Measurements from ENCODE around the gene LCE4A.
"Not testable (repeated sequence)": the region's sequence is repeated elsewhere in the genome, so short reads cannot be mapped to it uniquely, and the experiment has no call there.

The LCE4A gene, protein sequence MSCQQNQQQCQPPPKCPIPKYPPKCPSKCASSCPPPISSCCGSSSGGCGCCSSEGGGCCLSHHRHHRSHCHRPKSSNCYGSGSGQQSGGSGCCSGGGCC

DNA sequence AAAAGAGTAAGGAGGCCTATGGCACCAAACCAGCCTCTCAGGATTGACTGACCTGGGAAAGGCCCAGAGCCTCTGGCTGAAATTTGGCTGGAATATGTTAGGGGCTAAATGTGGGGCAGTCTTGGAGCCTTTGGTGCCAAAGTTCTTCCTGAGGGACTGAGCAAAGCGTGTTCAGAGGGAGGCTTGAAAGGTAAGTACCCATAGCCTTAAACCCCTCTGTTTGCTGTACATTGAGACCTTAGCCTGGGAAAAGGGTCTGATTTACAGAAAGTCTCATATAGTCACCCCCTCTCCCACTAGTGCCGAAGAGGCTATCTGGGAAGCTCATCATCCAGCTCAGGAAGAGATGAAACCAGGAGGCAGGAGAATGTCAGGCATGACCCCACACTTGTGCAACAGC is at the start of gene LCE4A:
Gene LCE4A, plus strand, starts transcription at position 301 of the 400 bp plus-strand sequence. CDS start 916 bp downstream, outside the sequence.
- no peak for DNase-seq

DNA sequence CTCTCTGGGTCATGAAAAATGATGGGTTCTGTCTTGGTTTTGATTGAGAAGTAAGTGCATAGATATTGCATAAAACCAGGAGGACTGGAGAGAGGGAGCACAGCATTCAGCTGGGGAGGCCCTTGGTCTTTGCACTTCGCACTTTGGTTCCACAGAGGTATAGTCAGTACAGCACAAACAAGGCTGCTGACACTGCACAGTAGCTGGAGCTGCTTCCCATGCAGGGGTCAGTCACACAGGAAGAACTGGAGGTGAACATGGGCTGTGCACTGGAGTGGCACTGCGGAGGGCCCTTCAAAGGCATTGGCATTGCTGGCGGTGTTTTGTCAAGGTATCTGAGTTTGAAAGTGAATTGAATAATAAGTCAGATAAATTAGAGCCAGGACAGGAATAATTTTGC is 49.3 kb upstream of the LCE4A start:
- no peak for DNase-seq

DNA sequence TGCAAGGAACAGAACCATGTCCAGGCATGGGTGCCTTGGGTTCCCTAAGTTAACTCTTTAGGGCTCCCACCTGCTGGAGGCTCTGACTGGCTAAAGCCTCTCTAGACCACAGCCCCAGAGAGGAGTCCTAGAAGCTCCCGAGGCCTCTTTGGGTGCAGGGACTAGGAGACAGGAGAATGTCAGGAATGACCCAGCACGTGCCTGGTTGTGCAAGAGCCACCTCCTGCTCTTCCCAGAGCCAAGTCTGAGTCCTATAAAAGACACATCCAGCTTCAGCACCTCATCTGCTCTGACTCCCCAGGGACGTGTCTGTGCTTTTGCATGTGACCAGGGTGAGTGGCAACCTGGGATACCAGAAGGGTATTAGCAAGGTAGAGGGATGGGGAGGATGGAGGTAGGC is 44.9 kb upstream of the LCE4A start, which contains the start of gene LCE2D:
Gene LCE2D, plus strand, starts transcription at position 283 of the 400 bp plus-strand sequence. CDS start 726 bp downstream, outside the sequence.
- DNase-seq: no peak

DNA sequence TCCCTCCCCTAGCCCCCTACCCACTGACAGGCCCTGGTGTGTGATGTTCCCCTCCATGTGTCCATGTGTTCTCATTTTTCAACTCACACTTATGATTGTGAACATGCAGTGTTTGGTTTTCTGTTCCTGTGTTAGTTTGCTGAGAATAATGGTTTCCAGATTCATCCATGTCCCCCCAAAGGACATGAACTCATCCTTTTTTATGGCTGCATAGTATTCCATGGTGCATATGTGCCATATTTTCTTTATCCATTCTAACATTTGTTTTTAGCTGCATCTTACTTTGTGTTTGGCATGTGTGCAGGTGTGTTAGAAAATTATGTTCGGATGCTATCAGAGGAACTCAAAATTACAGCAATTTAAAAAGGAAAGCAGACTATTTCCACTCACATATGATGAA is 41.8 kb upstream of the LCE4A start:
- not testable (repeated sequence) for DNase-seq

DNA sequence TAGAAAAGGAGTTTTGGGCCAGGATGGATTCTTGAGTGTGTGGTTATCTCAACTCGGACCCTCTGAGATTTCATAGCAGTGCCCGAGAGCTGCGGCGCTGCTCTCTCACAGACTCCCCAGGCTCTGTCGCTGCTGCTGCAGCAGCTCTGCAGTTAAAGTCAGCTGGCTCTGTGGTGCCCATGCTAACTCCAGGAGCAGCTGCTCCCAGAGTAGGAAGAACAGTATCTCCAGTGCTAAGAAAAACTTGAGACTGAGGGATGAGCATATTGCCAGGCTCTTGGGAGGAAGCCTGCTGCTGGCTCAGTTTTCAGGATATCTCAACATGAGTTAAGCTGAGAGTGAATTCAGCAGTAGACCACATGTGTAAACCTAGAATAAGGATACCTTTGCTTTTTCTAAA is 40.3 kb upstream of the LCE4A start:
- no peak for DNase-seq

DNA sequence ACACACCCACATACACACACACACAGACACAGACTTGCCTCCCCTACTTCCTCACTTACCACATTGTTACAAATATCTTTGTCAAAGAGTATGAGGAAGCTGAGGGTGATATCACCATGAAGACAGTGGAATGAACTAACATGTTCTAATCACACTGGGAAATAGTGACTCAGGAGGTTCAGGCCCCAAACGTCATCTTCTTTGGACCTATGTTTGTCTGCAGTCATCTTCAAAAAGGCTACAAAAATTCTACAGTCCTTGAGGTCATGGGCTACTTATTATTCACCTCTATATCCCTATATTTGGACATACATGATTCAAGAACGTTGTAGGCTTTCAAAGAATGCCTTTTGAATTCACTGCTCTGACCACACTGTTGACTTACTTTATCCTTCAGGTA is 34.9 kb upstream of the LCE4A start:
- no peak for DNase-seq

DNA sequence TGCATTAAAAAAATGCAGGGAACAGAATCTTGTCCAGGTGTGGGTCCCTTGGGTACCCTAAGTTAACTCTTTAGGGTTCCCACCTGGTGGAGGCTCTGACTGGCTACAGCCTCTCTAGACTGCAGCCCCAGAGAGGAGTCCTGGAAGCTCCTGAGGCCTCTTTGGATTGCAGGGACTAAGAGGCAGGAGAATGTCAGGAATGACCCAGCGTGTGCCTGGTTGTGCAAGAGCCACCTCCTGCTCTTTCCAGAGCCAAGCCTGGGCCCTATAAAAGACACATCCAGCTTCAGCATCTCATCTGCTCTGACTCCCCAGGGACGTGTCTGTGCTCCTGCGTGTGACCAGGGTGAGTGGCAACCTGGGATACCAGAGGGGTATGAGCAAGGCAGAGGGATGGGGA is 33.0 kb upstream of the LCE4A start, which contains the start of gene LCE2C:
Gene LCE2C, plus strand, starts transcription at position 297 of the 400 bp plus-strand sequence. CDS start 737 bp downstream, outside the sequence.
- not testable (repeated sequence) for DNase-seq

DNA sequence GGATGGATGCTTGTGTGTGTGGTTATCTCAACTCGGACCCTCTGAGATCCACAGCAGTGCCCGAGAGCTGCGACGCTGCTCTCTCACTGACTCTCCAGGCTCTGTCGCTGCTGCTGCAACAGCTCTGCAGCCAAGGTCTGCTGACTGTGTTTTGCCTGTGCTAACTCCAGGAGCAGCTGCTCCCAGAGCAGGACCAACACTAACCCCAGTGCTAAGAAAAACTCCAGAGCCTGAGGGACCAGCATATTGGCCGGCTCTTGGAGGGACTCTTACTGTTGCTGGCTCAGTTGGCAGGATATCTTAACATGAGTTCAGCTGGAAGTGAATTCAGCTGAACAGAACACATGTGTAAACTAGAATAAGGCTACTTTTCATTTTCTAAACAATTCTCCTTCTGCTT is 28.5 kb upstream of the LCE4A start:
- DNase-seq: no peak

DNA sequence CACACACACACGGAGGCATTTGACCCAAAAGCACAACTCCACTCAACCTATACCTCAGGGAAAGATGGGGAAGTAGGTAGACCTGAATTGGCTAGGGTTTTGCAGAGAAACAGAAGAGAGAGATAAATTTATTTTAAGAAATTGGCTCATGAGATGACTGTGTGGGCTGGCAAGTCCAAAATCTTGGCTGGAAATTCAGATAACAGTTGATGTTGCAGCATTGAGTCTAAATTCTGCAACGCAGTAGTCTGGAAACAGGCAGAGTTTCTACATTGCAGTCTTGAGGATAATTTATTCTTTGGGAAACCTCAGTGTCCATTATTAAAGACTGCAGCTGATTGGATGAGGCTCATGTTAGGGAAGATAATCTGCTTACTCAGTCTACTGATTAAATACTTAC is 26.3 kb upstream of the LCE4A start:
- no peak for DNase-seq

DNA sequence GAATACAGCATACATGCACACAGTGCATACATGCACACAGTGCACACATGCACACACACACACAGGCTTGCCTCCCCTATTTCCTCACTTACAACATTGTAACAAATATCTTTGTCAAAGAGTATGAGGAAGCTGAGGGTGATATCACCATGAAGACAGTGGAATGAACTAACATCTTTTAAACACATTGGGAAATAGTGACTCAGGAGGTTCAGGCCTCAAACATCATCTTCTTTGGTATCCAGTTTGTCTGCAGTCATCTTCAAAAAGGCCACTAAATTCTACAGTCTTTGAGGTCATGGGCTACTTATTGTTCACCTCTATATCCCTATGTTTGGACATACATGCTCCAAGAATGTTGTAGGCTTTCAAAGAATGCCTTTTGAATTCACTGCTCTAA is 24.1 kb upstream of the LCE4A start:
- no peak for DNase-seq

DNA sequence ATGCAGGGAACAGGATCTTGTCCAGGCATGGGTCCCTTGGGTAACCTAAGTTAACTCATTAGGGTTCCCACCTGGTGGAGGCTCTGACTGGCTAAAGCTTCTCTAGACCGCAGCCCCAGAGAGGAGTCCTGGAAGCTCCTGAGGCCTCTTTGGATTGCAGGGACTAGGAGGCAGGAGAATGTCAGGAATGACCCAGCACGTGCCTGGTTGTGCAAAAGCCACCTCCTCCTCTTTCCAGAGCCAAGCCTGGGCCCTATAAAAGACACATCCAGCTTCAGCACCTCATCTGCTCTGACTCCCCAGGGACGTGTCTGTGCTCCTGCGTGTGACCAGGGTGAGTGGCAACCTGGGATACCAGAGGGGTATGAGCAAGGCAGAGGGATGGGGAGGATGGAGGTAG is 22.1 kb upstream of the LCE4A start, which contains the start of gene LCE2B:
Gene LCE2B, plus strand, starts transcription at position 301 of the 400 bp plus-strand sequence. CDS start 721 bp downstream, outside the sequence.
- not testable (repeated sequence) for DNase-seq

DNA sequence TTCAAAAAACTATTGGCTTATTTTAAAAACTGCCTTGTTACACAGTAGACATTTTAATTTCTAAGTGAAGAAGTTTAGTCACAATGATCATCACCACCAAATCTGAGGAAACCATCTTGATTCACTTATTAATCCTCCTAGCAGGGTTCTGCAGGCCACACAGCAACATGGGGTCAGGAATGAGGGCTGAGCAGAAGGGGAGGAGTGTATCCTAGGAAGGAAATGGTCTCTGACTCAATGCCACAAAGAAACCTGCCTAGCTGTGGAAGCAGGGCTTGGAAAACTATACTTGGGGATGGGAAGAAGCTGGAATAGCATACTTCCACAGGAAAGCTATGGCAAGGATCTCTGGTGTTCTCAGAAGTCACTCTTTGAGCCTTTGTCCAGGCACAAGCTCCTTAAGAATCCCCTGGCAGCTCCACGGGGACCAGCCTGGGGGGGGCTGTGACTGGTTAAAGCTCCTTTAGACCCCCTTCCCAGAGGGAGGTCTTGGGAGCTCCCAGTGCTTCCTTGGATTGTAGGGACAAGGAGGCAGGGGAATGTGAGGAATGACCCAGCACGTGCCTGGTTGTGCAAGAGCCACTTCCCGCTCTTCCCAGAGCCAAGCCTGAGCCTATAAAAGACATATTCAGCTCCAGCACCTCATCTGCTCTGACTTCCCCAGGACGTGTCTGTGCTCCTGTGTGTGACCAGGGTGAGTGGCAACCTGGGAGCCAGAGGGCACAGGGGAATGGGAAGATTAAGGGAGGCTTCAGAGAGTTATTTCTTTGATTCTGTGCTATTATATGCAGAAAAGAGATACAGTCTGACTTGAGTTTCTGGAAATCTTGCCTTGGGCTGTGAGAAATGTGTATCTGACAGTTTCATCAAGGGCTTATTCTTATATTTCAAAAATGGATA is 10.0 kb upstream of the LCE4A start, which contains the start of gene LCE2A:
Gene LCE2A, plus strand, starts transcription at position 645 of the 900 bp plus-strand sequence. CDS start 557 bp downstream, outside the sequence.
- DNase-seq: no peak

DNA sequence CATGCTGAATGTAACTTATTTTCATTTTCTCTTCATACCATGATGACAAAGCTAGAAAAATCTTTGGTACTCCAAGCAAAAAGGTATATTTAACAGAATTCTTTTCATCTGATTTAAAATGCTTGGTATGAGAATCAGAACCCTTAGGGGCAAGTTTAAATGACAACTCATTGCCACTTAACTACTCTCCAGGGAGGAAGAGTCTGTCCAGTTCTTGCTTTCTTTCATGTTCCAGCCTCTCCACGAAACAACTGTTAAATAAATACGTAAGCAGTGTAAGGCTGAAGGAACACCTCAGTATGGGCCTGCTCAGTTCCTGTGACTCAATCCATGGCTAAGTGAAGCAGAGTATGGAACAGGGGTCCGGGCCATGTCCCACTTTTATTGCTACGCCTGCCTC is 8.2 kb upstream of the LCE4A start:
- no peak for DNase-seq

DNA sequence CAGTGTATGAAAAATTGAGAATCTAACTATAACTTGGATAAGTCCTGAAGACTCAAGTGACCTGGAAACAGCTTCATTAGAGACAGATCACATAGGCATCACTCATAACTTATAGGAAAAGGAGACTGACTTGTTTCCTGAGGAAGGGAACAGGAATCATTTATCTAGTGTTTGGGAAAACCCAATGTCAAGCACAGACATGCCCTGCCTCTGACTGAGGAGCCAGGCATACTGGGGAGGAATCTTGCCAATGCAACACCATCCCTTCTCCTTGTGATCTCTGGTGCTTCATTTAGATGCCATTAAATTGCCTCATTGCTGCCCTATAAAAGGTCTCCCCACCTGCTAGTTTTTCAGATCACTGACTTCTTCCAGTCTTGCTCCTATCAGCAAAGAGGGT is 10.3 kb downstream of the LCE4A start:
- DNase-seq: no peak

DNA sequence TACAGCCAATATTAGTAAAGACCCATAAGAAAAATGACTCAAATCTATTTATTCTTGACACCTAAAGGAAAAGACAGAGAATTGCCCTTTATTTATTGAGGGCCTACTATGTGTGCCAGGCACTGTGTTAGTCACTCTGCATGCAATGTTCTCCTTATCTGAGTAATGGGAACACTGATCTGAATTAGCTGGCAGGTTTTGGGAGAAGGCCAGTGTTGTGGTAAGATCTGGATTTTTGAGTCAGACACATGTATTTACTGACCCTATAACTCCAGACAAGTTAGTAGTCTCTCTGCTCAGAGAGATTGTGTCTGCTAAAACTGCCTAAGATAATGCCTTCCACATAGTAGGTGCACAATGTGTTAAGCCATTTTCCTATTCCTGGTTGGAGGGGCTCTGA is 17.3 kb downstream of the LCE4A start:
- DNase-seq: no peak

DNA sequence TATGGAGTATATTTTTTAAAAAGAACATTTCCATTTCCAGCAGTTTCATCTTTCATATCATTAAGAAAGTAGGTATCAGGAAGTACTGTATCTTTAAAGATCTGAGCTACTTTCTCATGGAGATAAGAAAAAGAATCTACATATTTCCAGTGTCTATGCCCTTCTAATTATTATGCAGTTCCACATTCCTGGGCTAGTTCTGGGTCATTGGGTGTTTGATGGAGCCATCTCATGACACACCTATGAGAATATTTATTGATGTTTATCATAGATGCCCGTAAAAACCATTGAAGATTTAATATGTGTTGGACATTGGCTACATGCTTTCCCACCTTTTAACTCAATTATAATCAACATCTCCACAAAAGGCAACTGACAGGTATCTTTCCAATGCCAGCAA is 21.0 kb downstream of the LCE4A start:
- DNase-seq: no peak

DNA sequence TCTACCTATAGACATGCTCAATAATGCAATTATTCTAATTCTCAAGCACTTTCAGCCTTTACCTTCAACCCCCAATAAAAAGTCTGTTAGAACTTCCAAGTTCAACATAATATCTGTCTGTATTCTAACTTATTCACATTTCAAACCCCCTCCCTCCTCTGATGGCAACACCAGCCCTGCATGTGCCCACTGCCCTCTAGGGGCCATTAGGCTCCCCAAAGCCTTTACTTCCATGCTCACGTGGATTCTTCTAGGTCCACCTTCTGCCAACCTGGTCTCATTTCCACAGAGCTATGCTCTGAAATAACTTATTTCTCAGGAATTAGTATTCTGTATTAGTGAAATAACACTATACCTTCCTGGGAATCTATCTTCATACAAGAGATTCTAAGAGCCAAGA is 27.7 kb downstream of the LCE4A start:
- no peak for DNase-seq

DNA sequence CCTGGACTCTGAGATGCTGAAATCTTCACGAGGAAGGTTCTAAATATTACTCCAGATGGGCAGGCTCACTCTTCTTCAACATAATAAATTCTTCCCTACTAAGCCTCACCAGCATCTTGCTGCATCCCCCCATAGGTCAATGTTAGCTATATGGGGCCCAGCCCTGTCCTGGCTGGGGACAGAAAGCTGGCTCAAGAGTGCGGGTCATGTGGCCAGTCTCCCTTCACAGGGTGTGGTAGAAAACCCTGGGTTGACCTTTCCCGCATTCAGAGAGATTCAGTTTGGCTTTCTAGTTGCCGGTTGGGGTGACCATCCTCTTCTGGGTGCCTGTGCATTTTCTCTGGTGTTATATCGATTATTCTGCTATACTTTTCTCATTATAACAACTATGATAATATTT is 30.0 kb downstream of the LCE4A start:
- no peak for DNase-seq

DNA sequence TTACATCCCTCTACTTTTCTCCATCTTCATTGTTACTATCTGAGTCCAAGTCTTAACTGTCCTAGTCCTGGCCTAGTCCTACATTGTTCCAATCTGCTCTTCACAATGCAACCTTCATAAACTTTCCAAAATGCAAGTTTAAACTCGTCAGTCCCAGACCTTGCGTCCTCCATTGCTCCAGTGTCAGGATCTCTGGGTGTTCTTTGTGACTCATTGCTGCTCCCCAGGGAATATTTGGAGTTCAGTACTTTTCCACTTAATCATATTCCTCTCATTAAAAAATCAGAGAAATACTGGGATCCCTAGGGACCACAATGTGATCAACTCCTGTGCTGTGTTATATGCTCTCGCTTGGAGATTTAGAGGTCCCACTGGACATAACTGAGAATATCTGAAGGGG is 31.9 kb downstream of the LCE4A start:
- DNase-seq: no peak

DNA sequence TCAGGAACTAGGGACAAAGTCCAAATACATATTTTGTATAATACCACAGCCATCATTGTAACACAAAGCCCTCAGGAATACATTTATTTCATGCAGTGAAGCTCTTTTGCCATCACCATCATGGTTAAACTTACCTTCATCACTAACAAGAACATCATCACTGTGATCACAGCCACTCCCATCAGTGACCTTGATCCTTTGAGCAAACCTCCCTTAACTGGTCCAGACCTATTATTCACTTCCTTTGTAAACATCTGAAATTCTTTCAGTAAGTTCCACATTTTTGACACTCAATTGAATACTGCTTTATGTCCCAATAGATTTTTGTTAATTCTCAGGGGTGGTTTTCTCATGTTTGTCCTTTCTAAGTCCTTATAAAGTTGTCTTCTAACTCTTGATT is 33.7 kb downstream of the LCE4A start:
- DNase-seq: no peak

DNA sequence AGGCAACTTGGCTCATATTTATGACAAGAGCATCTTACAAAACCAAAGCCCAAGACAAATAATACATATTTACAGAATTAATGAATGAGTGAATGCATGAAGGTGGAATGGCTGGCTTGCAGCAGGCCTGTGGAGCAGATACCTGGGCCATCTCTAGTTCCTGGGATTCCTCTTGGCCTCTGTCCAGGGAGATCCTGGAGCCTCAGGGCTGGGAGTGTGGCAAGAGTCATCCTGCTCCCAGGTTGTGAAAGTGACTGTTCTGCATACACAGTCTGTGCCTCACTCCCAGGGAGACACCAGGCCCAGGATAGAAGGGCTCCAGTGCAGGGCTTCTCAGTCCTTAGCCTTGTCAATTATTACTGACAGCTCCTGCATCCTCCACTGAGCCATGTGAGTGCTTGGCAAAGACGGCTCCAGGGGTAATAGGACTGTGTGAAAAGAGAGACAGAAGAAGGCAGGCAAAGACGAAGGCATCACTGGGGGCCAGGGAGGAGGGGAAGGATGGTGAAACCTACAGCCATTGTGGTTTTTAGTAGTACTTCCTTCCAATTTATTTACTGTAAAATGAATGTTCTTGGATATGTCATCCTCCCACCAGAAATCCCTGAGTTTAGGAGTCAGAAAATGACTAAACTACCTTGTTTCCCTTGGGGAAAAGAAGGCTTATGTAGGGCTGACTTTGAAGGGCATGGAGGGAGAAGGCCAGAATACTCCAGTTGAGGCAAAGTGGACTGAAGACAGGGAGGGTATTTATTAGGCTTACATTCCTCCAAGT is 35.6 kb downstream of the LCE4A start:
- no peak for DNase-seq

DNA sequence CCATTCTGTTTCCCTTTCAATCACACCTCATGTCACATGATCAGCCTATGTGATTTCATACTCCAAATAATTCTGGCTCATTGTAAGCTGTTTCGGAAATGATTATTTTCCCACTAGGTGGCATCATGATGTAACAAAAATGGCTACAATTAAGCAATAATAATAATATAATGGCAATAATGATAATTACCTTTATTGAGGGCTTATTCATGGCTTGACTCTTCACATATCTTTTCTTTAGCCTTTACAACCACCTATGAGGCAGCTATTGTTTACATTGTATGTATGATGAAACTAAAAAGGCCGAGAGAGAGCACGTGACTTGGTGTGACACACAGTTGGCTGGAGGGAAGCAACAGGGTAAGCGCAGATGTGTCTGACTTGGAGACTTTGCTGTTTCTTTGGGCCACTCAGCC is 37.3 kb downstream of the LCE4A start:
- no peak for DNase-seq

DNA sequence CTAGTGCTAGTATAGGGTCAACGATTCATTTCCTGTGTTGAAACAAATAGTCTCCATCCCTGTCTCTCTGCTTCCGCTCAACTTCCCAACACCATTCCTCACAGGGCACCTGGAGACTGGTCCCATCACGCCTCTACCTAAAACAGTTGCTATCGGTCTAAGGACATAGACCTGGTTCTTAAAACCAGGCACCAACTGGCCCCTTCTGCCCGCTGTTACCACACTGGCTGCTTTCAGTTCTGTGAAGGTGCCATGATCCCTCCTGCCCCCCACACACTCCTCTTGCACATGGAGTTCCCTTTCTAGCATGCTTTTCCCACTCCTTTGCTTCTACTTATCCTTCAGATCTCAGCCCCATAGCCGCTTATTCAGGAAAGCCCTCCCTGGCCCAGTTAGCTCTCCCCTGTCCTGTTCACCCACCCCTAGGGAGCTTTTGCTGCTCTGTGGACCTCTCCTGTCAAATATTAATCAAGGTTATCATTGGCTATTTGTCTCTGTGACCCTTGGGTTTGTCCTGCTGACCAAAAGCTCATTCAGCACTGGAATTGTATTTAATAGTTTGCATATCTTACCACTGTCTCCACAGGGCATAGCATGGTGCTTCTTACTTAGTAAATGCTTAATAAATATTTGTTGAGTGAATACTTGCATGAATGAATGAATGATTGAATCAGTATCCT is 37.9 kb downstream of the LCE4A start:
- no peak for DNase-seq
